B cell (primary cell): ENCODE results near the gene PLCD3. TPM values are rescaled to one million over a fixed set of nuclear protein-coding genes. Genes with fewer than 3 reads are reported as not detected.

Experiments
- ATAC-seq: fragments of 200-7000 bp; cut with Tn5 transposase; one replicate; pipeline ENCODE4 v1.10.0; 2021; ENCODE audit warnings: low read depth, mild to moderate bottlenecking, moderate number of reproducible peaks, moderate library complexity
- CTCF ChIA-PET: fragments of 350-600 bp; sonication (Branson Sonifier 250); formaldehyde crosslinking; loops from one replicate; lab custom pipeline; 2021; ENCODE audit warnings: antibody characterized with exemption, inconsistent platforms; lab: Charles Lee
- POLR2A ChIA-PET: fragments of 350-600 bp; sonication (Branson Sonifier 250); formaldehyde crosslinking; loops from one replicate; lab custom pipeline; 2021; ENCODE audit warnings: antibody characterized with exemption; lab: Charles Lee
- DNase-seq: peaks from one replicate; pipeline ENCODE4 v3.0.0; 2013
- H2AFZ ChIP-seq: 2 replicates; pipeline ENCODE4 v1.6.1; 2012; ENCODE audit warnings: mild to moderate bottlenecking, low read depth, low read length; ENCODE audit not compliant: insufficient read depth, poor library complexity, severe bottlenecking
- H3K27ac ChIP-seq, 2 donors: 1 replicate in 1 of 2; 2 replicates in 1 of 2; pipeline ENCODE4 v1.5.1; 2012 to 2013; ENCODE audit warnings: low read length in 2 of 2, mild to moderate bottlenecking in 2 of 2, moderate library complexity in 1 of 2
- H3K27me3 ChIP-seq, 4 experiments: fragments of 200-600 bp in 1 of 4; sonication (generic) in 1 of 4; replicated peaks in 1 of 4; 1 replicate in 2 of 4; 2 replicates in 2 of 4; pipeline versions ENCODE4 v1.6.1 to v1.7.0; 2013 to 2016; ENCODE audit warnings: low read length in 3 of 4, mild to moderate bottlenecking in 2 of 4, mixed read lengths in 1 of 4, moderate library complexity in 1 of 4; ENCODE audit not compliant: insufficient read depth in 4 of 4, control insufficient read depth in 3 of 4; ENCODE audit errors: control extremely low read depth in 1 of 4
- H3K36me3 ChIP-seq, 2 experiments: replicated peaks in 1 of 2; 1 replicate in 1 of 2; 2 replicates in 1 of 2; pipeline versions ENCODE4 v1.6.1 to v1.7.1; 2013; ENCODE audit warnings: low read length in 1 of 2; ENCODE audit not compliant: insufficient read depth in 2 of 2, control insufficient read depth in 1 of 2; ENCODE audit errors: control extremely low read depth in 1 of 2, extremely low read depth in 1 of 2
- H3K4me1 ChIP-seq, 2 donors: fragments of 200-600 bp in 1 of 2; sonication (generic) in 1 of 2; 1 replicate in 1 of 2; 2 replicates in 1 of 2; pipeline versions ENCODE4 v1.5.1 to v1.6.1; 2013 to 2017; ENCODE audit warnings: low read length in 2 of 2; ENCODE audit not compliant: control insufficient read depth in 2 of 2, insufficient read depth in 2 of 2
- H3K4me2 ChIP-seq: replicated peaks from 2 replicates; pipeline ENCODE3; 2012; ENCODE audit warnings: mild to moderate bottlenecking, low read depth, low read length; ENCODE audit not compliant: poor library complexity, severe bottlenecking
- H3K4me3 ChIP-seq, 5 experiments: fragments of 200-600 bp in 1 of 5; sonication (generic) in 1 of 5; 1 replicate in 3 of 5; 2 replicates in 2 of 5; pipeline versions ENCODE4 v1.5.1 to v1.7.0; 2011 to 2016; ENCODE audit warnings: low read length in 4 of 5, mild to moderate bottlenecking in 4 of 5, low read depth in 2 of 5, control low read depth in 1 of 5, moderate library complexity in 1 of 5; ENCODE audit not compliant: insufficient read depth in 1 of 5; ENCODE audit errors: control extremely low read depth in 1 of 5, extremely low read depth in 1 of 5
- H3K79me2 ChIP-seq: fragments of 200-600 bp; sonication (generic); one replicate; pipeline ENCODE4 v1.6.0; 2016; ENCODE audit warnings: low read length; ENCODE audit not compliant: control insufficient read depth, insufficient read depth
- H3K9ac ChIP-seq: fragments of 200-600 bp; sonication (generic); 2 replicates; pipeline ENCODE4 v1.6.1; 2017; ENCODE audit warnings: mild to moderate bottlenecking, low read length, moderate library complexity
- H3K9me3 ChIP-seq, 3 donors: one replicate each; pipeline versions ENCODE4 v1.6.1 to v1.7.1; 2013; ENCODE audit warnings: low read length in 2 of 3; ENCODE audit not compliant: control insufficient read depth in 2 of 3, insufficient read depth in 1 of 3; ENCODE audit errors: control extremely low read depth in 1 of 3
- H4K20me1 ChIP-seq: 2 replicates; pipeline ENCODE4 v1.6.0; 2012; ENCODE audit warnings: mild to moderate bottlenecking, low read length; ENCODE audit not compliant: insufficient read depth, control insufficient read depth, poor library complexity, severe bottlenecking
- H3K27ac Mint-ChIP-seq: one replicate; pipeline ENCODE4 v1.8.0; 2021; ENCODE audit warnings: mixed read lengths
- H3K27me3 Mint-ChIP-seq: one replicate; pipeline ENCODE4 v1.8.0; 2021; ENCODE audit warnings: mixed read lengths
- H3K4me1 Mint-ChIP-seq: one replicate; pipeline ENCODE4 v1.8.0; 2021; ENCODE audit warnings: mixed read lengths
- H3K4me3 Mint-ChIP-seq: one replicate; pipeline ENCODE4 v1.8.0; 2021; ENCODE audit warnings: mixed read lengths
- H3K9me3 Mint-ChIP-seq: one replicate; pipeline ENCODE4 v1.8.0; 2022; ENCODE audit warnings: mixed read lengths; ENCODE audit not compliant: insufficient read depth
- EZH2 ChIP-seq: IDR thresholded peaks from 2 replicates; pipeline ENCODE4 v1.6.1; 2012; ENCODE audit warnings: borderline replicate concordance, low read depth, mild to moderate bottlenecking, moderate library complexity, low read length; ENCODE audit not compliant: insufficient read depth, poor library complexity, severe bottlenecking
- WGBS: methylation state at CpG from one replicate; pipeline ENCODE4 v1.1.5; 2013; ENCODE audit warnings: missing lambda C conversion rate; ENCODE audit not compliant: insufficient coverage; 5-methylcytosine and 5-hydroxymethylcytosine counted together
- intact Hi-C: fragments of 100-400 bp; cut with micrococcal nuclease; formaldehyde crosslinking; loops from one replicate; pipeline ENCODE4 v1.10.0; 2022
- polyA plus RNA-seq: library from polyadenylated mRNA; depleted of rRNA; stranded (reverse); fragments of >200 nt; gene quantifications from 2 replicates; pipeline ENCODE4 v1.2.3, GENCODE V29; 2012
- total RNA-seq, 2 donors: library from RNA; stranded (reverse); fragments of 120-200 nt in 1 of 2; gene quantifications; 1 replicate in 1 of 2; 2 replicates in 1 of 2; pipeline versions ENCODE4 v1.2.3 to v1.2.4, GENCODE V29; 2013 to 2022
- TF ChIP-seq, protein P1 (sequence below): fragments of 200-600 bp; IDR thresholded peaks from one replicate; pipeline ENCODE4 v1.8.0; 2022; ENCODE audit warnings: antibody characterized with exemption, mild to moderate bottlenecking

PLCD3 gene
- total and polyA plus RNA-seq, 2 donors (not counting 1 experiment from before 2014, with no cell fraction given), result 0.54 to 2.2 TPM

DNA sequence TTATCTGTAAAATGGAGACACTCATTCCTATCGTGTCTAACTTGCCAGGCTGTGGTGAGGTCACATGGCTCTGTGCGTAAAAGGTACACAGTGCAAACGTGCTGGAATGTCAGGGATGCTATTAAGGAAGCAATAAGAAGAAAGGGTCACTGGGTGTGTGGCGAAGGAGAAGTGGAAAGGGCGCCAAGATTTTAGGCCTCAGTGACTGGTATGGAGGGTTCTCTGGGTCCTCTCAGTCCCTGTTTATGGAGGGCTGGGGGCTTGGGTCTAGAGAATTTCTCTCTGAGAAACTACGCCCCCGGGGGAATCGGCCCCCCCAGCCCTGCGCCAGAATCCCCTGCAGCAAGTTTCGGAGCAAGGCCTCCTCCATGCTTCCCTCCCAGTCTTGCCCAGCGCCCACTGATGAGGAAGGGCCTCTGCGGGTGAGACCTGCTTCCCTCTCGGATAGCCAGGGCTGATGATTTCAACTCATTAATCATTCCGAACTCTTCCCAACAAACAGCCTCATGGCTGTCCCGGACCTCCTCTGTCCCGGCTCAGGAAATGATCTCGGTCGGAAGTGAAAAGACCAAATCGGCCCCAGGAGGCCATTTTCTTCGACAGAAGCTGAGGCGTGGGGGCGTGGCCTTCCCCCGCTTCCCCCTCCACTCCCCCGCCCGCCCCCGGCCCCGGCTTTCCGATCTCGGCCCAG lies 14.7 kb upstream of the PLCD3 start:
- POLR2A ChIA-PET, result interaction anchor here (0.6 to 6.6 kb wide), 6 partner anchors 11 to 114 kb away, joined by 4 to 246 read pairs (median 16); partner anchors contain the start of genes ACBD4 and HEXIM2
- DNase-seq (no peak), ATAC-seq (peak; percentile 3)
- H3K4me3 Mint-ChIP-seq, result peak overlapping the region; percentile 91
- intact Hi-C loops, result loop anchor here (5.0 kb wide), 1 partner anchor 1140 kb away; no protein-coding TSS in a partner anchor
- Histone ChIP-seq H3K4me3 (peak overlapping the region; percentile 69 to 99 (median 72)), H3K27ac (peak overlapping the region; percentile 97 to 98), H3K9ac (peak overlapping the region; percentile 97), H3K27me3 (no peaks in the 10 kb centered on the region), H3K4me1 (peaks cover 40 to 73% of the 10 kb centered on the region in 2 donors), H3K79me2 (peaks cover 32% of the 10 kb centered on the region), H4K20me1 (peaks cover 13% of the 10 kb centered on the region), H3K9me3 (peaks cover 0 to 3% (median 0%) of the 10 kb centered on the region in 3 donors), H3K36me3 (no peaks in the 10 kb centered on the region), H2AFZ (peak overlapping the region; percentile 85), H3K4me2 (peak overlapping the region; percentile 90)
- H3K4me1 Mint-ChIP-seq, result peaks cover 63% of the 10 kb centered on the region
- H3K9me3 Mint-ChIP-seq, result no peaks in the 10 kb centered on the region
- 13% methylated on average over 27 of the region's 29 CpGs for WGBS
- no peaks in the 10 kb centered on the region for H3K27me3 Mint-ChIP-seq
- no peak for TF ChIP-seq EZH2
- TF ChIP-seq, protein P1, sequence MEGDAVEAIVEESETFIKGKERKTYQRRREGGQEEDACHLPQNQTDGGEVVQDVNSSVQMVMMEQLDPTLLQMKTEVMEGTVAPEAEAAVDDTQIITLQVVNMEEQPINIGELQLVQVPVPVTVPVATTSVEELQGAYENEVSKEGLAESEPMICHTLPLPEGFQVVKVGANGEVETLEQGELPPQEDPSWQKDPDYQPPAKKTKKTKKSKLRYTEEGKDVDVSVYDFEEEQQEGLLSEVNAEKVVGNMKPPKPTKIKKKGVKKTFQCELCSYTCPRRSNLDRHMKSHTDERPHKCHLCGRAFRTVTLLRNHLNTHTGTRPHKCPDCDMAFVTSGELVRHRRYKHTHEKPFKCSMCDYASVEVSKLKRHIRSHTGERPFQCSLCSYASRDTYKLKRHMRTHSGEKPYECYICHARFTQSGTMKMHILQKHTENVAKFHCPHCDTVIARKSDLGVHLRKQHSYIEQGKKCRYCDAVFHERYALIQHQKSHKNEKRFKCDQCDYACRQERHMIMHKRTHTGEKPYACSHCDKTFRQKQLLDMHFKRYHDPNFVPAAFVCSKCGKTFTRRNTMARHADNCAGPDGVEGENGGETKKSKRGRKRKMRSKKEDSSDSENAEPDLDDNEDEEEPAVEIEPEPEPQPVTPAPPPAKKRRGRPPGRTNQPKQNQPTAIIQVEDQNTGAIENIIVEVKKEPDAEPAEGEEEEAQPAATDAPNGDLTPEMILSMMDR, result no peak
- peak overlapping the region; percentile 99 for H3K27ac Mint-ChIP-seq
- CTCF ChIA-PET, result interaction anchor here (1.3 to 7.5 kb wide), 5 partner anchors 11 to 79 kb away, joined by 5 to 242 read pairs (median 167); partner anchors contain the start of genes ACBD4, HEXIM2 and PLCD3

DNA sequence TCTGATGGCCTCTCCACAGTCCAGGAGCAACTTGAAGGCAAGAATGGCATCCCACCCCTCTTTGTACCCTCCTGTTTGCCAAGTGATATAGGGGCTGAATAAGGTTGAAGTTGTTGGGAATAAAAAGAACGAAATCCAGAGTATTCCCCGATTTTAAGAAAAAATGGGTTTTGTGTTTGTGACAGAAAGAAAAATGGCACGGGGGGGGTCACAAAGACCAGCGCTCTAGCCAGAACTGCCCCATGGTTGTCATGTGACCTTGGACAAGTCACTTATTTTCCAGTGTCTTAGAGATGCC lies 14.2 kb upstream of the PLCD3 start:
- CTCF ChIA-PET, result interaction anchor here (0.6 to 3.2 kb wide), 3 partner anchors 11 to 371 kb away, joined by 3 to 36 read pairs (median 3); partner anchors contain the start of gene ACBD4
- peaks cover 59% of the 10 kb centered on the region for H3K4me1 Mint-ChIP-seq

More for the DNA sequence above, 14.2 kb upstream of the PLCD3 start:
- Mint-ChIP-seq H3K27ac (peak overlapping the region; percentile 99), H3K9me3 (no peaks in the 10 kb centered on the region), H3K4me3 (peak overlapping the region; percentile 91), H3K27me3 (no peaks in the 10 kb centered on the region)
- peak overlapping the region; percentile 90 for H3K4me2 ChIP-seq
- no peaks in the 10 kb centered on the region for H3K27me3 ChIP-seq
- intact Hi-C loops, result loop anchor here (5.0 kb wide), 1 partner anchor 1139 kb away; no protein-coding TSS in a partner anchor
- peak overlapping the region; percentile 85 for H2AFZ ChIP-seq
- H3K79me2 ChIP-seq, result peaks cover 28% of the 10 kb centered on the region
- no peak for TF ChIP-seq EZH2
- TF ChIP-seq, protein P1, result no peak
- H3K9me3 ChIP-seq, result peaks cover 0 to 3% (median 0%) of the 10 kb centered on the region in 3 donors
- ATAC-seq (no peak), DNase-seq (no peak)
- peak overlapping the region in 1 of 2 donors; percentile 97 for H3K27ac ChIP-seq
- POLR2A ChIA-PET, result interaction anchor here (0.7 to 1.5 kb wide), 2 partner anchors 9 to 11 kb away, joined by 3 to 9 read pairs; partner anchors contain the start of gene ACBD4
- peaks cover 8% of the 10 kb centered on the region for H4K20me1 ChIP-seq
- peaks cover 37 to 68% of the 10 kb centered on the region in 2 donors for H3K4me1 ChIP-seq
- WGBS, result 95% methylated on average over 4 of the region's 4 CpGs
- peak overlapping the region; percentile 12 to 89 (median 71) for H3K4me3 ChIP-seq
- H3K36me3 ChIP-seq, result no peaks in the 10 kb centered on the region
- peak overlapping the region; percentile 97 for H3K9ac ChIP-seq
